Measurements from ENCODE around the gene BNIP2. TPM values are rescaled to one million over a fixed set of nuclear protein-coding genes. Genes with fewer than 3 reads are reported as not detected.

Gene BNIP2
- total and polyA plus RNA-seq, 2 of the 13 experiments (the other 11 are each of a cell fraction or from before 2014, with no cell fraction given) = 17.4 to 57.6 TPM

GRCh38 chr15:59736181-59736580 lies 47.1 kb upstream of the BNIP2 start (continued):
- TF ChIP-seq ATM (IDR thresholded peaks at IDR 0.05; ENCODE audit: borderline replicate concordance) (no peak), SPEN (CRISPR knock-in tag; IDR thresholded peaks at IDR 0.05; ENCODE audit: low read depth) (no peak), ZNF761 (CRISPR knock-in tag; conservative IDR thresholded peaks at IDR 0.05) (no peak), SALL1 (CRISPR knock-in tag; IDR thresholded peaks at IDR 0.05) (no peak), DMAP1 (CRISPR knock-in tag; IDR thresholded peaks at IDR 0.05) (no peak), ZNF737 (CRISPR knock-in tag; IDR thresholded peaks at IDR 0.05; ENCODE audit: borderline replicate concordance) (no peak)
- TF ChIP-seq, protein P1, sequence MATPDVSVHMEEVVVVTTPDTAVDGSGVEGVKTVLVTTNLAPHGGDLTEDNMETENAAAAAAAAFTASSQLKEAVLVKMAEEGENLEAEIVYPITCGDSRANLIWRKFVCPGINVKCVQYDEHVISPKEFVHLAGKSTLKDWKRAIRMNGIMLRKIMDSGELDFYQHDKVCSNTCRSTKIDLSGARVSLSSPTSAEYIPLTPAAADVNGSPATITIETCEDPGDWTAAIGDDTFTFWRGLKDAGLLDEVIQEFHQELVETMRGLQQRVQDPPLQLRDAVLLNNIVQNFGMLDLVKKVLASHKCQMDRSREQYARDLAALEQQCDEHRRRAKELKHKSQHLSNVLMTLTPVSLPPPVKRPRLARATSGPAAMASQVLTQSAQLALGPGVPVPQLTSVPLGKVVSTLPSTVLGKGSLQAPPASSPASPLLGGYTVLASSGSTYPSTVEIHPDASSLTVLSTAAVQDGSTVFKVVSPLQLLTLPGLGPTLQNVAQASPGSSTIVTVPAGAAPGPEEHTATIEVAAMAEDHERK (CRISPR knock-in tag; IDR thresholded peaks at IDR 0.05; ENCODE audit: low read depth) = no peak
- TF ChIP-seq, protein P2, sequence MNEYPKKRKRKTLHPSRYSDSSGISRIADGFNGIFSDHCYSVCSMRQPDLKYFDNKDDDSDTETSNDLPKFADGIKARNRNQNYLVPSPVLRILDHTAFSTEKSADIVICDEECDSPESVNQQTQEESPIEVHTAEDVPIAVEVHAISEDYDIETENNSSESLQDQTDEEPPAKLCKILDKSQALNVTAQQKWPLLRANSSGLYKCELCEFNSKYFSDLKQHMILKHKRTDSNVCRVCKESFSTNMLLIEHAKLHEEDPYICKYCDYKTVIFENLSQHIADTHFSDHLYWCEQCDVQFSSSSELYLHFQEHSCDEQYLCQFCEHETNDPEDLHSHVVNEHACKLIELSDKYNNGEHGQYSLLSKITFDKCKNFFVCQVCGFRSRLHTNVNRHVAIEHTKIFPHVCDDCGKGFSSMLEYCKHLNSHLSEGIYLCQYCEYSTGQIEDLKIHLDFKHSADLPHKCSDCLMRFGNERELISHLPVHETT (CRISPR knock-in tag; conservative IDR thresholded peaks at IDR 0.05) = no peak

- intact Hi-C loops (cut with micrococcal nuclease; ENCODE audit: unreplicated experiment) (loop anchor here (2.0 kb wide), 3 partner anchors 40 to 602 kb away; no protein-coding TSS in a partner anchor), in situ Hi-C loops (cut with HindIII; ENCODE audit: extremely low pct_ligation_motif_present, low pct_unique_long_range_greater_than_20kb) (loop anchor here (25.0 kb wide), 2 partner anchors 462 to 587 kb away; no protein-coding TSS in a partner anchor)
- no peak overlapping the region for H2AFZ ChIP-seq (ENCODE audit: low read length)
- 0% methylated on average over 3 of the region's 3 CpGs for WGBS (ENCODE audit: low lambda C conversion rate)
- FAIRE-seq (no peak), ATAC-seq (no peak), DNase-seq (ENCODE audit: low spot score) (no peak)
- no peaks in the 10 kb centered on the region for H3K9me3 ChIP-seq (ENCODE audit: low read length)
- no peaks in the 10 kb centered on the region for H3K36me3 ChIP-seq (replicated peaks in 1 of 2; ENCODE audit: control insufficient read depth in 1 of 2, insufficient read depth in 2 of 2, low read length in 2 of 2)
- ChIA-PET POLR2A (interaction anchor here (0.6 kb wide), 1 partner anchor 36 kb away, joined by 3 read pairs; the partner anchor contains the start of gene BNIP2), CTCF (ENCODE audit: low intra/inter-chr PET ratio, low total read pairs) (interaction anchor here (1.4 to 1.7 kb wide), 3 partner anchors 40 to 602 kb away, joined by 6 to 12 read pairs (median 9); no protein-coding TSS in a partner anchor)
- no peak overlapping the region for H3K27ac ChIP-seq (ENCODE audit: extremely low read length, insufficient read depth, low read length)
- H3K27me3 ChIP-seq (ENCODE audit: control insufficient read depth in 1 of 2, insufficient read depth in 2 of 2, low read length in 2 of 2) = peaks cover 0 to 29% of the 10 kb centered on the region in 2 experiments; a peak in 3 of 5 replicates
- no TSS peak for BruUV-seq (replicated peaks)
- TF ChIP-seq ZBTB38 (CRISPR knock-in tag; IDR thresholded peaks at IDR 0.05) (no peak), SP140L (CRISPR knock-in tag; IDR thresholded peaks at IDR 0.05; ENCODE audit: borderline replicate concordance) (no peak), DBP (CRISPR knock-in tag; IDR thresholded peaks at IDR 0.05; ENCODE audit: not compliant biosample characterization) (no peak), TRIM24 (CRISPR knock-in tag; IDR thresholded peaks at IDR 0.05) (no peak)
- no peaks in the 10 kb centered on the region for H3K4me1 ChIP-seq (ENCODE audit: insufficient read depth, low read length)
- H3K9ac ChIP-seq (ENCODE audit: insufficient read depth, low read depth, low read length) = no peak overlapping the region
- H3K4me2 ChIP-seq (ENCODE audit: low read depth, low read length) = no peak overlapping the region
- H3K4me3 ChIP-seq (replicated peaks in 1 of 3; ENCODE audit: insufficient read depth in 1 of 3, low read depth in 2 of 3, low read length in 3 of 3) = no peak overlapping the region
- no peaks in the 10 kb centered on the region for H4K20me1 ChIP-seq (ENCODE audit: insufficient read depth, low read length)
- H3K79me2 ChIP-seq (ENCODE audit: insufficient read depth, low read length) = no peaks in the 10 kb centered on the region
These were observed 36.0 kb upstream of the BNIP2 start for GRCh38 chr15:59725151-59725486.
